A549 treated with AZD2906 at 1 μM for 4 hours (cell line): Measurements from ENCODE around the gene ZNF441. TPM values are rescaled to one million over a fixed set of nuclear protein-coding genes. Genes with fewer than 3 reads are reported as not detected.

Experiments
- total RNA-seq: library from RNA; stranded (reverse); fragments of 200-300 nt; extraction: Qiagen RNA extraction; gene quantifications from 5 replicates; pipeline ENCODE4 v1.2.3, GENCODE V29; 2022

The ZNF441 gene
- total RNA-seq = not detected in 5 replicates

DNA sequence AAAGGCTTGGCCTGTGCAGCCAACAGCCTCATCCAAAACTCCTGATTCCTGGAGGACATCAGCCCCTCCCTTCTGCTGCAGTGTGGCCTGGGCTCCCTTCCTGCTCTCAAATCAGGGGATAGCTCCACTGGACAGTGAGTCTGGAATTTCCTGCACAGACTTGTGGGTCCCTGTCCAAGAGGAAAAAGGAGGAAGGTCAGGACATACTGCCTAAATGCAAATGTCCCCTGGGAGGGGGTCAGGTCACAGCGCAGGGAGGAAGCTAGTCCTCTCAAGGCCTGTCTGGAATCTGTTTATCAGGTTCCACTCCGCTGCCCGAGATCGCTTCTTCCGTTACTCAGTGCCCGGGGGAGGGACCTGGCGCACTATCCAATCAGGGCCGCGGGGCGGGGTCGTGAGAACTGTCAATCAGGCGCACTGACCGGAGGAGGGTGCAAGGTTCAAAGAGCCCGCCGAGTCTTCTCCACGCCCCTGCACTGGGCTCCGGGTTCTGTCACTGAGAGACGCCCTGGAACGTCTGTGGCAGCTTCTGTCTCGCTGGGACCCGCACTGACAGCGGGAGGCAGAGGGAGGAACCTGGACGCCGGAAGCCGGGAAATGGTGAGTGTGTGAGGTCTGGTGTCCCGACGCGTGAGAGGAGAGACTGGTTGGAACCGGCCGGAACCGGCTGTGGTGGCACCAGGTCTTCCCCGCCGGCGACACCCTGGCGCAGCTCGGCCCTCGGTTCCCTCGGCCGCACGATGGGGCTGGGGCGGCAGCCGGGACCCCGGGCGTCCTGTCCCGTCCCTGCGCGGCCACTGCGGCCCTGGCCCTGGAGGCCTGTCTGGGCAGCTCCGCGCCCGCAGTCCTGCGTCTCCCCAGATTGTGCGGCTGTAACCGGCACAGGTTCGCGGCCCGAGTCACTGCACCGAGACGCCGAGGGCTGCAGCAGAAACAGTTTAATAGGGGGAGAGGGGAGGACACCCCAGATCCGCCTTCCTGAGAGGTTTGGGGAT lies at the start of gene ZNF441:
TSS of gene ZNF441 (plus strand) at position 404 of the 995 bp plus-strand sequence. CDS start at position 598, 194 bp downstream.

DNA sequence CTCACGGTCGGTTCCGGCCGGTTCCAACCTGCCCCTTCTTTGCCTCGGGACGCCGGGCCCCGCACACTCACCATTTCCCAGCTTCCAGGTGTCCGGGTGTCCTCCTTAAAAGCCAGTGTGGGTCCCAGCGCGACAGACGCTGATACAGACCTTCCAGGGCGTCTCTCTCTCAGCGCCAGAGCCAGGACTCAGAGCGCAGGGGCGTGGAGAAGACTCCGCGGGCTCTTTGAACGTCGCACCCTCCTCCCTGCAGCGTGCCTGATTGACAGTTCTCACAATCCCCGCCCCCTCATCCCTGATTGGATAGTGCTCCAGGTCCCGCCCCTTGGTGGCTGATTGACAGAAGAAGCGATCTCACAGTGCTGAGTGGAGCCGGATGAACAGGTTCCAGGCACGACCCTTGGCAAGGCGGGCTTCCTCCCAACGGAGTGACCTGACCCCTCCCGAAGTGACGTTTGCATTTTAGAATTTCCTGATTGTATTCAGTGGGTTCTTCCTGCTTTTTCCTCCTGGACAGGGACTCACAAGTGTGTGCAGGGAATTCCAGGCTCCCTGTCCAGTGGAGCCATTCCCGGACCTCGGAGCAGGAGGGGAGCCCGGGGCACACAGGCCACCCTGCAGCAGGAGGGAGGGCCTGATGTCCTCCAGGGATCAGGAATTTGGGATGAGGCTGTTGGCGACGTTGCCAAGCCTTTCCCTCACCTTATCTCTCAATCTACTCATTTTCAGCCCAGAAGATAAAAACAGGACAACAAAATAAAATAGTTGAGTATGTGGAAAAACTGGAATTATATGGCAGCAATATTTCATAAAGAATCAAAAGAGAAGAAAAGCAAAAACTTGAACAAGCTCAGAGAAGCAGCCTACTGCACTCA lies 27.8 kb upstream of the ZNF441 start, which contains the start of gene ZNF823:
TSS of gene ZNF823 (minus strand) at position 201 of the 875 bp plus-strand sequence. CDS start at position 74, 127 bp downstream.

DNA sequence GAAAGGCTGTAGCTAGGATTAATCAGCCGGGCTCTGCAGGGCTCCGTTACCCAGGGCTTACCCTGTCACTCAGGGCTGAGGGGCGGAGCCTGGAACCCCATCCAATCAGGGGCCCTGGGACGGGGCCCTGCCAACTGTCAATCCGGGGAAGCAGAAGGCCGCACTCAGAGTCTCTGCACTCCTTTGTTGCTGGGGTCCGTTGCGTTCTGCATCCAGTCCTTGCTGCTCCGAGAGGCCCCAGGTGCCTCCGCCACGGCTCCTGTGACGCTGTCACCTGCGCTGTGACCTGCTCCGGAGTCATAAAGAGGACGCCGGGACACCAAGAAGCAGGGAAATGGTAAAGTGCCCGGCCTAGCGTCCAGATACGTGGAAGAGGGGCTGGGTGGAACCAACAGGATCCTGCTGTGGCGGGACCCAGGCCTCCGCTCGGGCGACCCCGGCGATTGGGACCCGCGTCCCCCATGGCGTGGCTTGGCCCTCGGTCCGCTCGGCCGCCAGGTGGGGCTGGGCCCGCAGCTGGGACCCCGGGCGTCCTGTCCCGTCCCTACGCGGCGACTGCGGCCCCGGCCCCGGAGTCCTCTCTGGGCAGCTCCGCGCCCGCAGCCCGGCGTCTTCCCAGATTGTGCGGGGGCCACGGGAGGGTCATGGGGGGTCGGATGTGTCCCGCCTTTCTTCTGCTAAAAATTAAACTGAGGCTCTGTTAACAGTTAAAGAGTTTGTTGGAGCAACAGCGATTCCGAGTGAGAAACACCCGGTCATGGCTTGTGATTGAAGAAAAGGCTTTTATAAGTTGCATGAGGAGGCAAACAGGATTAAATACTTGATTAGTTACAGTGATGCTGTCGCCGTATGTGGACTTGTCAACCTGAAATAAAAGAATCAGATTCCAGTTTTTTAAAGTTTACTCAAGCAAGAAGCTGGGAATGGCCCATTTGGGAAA lies 31.9 kb downstream of the ZNF441 start, which contains the start of gene ZNF491:
TSS of gene ZNF491 (plus strand) at position 133 of the 940 bp plus-strand sequence. CDS start 7,431 bp downstream, outside the sequence.

DNA sequence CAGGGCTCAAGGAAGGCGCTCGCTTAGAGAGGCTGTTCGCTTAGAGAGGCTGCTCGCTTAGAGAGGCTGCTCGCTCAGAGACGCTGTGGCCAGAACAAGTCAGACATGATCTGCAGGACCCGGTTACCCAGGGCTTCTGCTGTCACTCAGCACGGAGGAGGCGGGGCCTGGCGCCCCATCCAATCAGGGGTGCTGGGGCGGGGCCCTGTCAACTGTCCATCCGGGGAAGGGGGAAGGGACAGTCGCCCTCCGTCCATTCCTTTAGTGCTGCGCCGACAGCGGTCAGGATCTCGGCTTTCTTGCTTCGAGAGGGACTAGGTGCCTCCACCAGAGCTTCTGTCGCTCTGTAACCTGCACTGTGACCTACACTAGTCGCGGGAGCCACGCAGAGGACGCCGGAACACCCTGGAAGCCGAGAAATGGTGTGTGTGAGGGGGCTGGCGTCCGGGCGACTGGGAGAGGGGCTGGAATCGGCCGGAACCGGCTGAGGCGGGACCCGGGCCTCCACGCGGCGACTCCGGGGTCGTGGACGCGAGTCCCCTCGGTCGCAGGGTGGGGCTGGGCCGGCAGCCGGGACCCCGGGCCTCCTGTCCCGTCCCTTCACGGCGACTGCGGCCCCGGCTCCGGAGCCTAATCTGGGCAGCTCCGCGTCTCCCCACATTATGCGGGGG lies 47.4 kb downstream of the ZNF441 start, which contains the start of gene ZNF440:
TSS of gene ZNF440 (plus strand) at position 245 of the 671 bp plus-strand sequence. CDS start at position 420, 175 bp downstream.

Other genes starting within 250 kb of the ZNF441 start
- gene ECSIT, start 237.9 kb upstream of the ZNF441 start, total RNA-seq = 26.1 to 33.0 TPM (median 29.6 TPM) in 5 replicates
- gene CNN1, start 228.1 kb upstream of the ZNF441 start, total RNA-seq = 0.24 to 0.44 TPM (median 0.37 TPM) in 5 replicates
- gene ELOF1, start 207.8 kb upstream of the ZNF441 start, total RNA-seq = 84.8 to 114 TPM (median 99.8 TPM) in 5 replicates
- gene ACP5, start 189.4 kb upstream of the ZNF441 start, total RNA-seq = 0.14 to 0.39 TPM (median 0.22 TPM) in 5 replicates
- 2.7 to 5.8 TPM (median 3.6 TPM) in 5 replicates for gene ZNF627, start 169.5 kb upstream of the ZNF441 start, total RNA-seq
- 1.7 to 3.5 TPM (median 2.4 TPM) in 5 replicates for gene ZNF823, start 28.1 kb upstream of the ZNF441 start, total RNA-seq
- not detected in 5 replicates for gene ZNF491, start 31.5 kb downstream of the ZNF441 start, total RNA-seq
- 0.05 to 0.09 TPM (median 0.07 TPM) in 5 replicates for gene ZNF440, start 47.3 kb downstream of the ZNF441 start, total RNA-seq
- gene ZNF439, start 81.7 kb downstream of the ZNF441 start, total RNA-seq = not detected in 5 replicates
- gene ZNF69, start 120.8 kb downstream of the ZNF441 start, total RNA-seq = not detected in 5 replicates
- 0.21 to 0.31 TPM (median 0.24 TPM) in 5 replicates for gene ZNF700, start 158.1 kb downstream of the ZNF441 start, total RNA-seq
- not detected in 5 replicates for gene ZNF763, start 198.0 kb downstream of the ZNF441 start, total RNA-seq